ENCODE results near the gene SH3RF1. TPM values are rescaled to one million over a fixed set of nuclear protein-coding genes. Genes with fewer than 3 reads are reported as not detected.

SH3RF1 gene
- total RNA-seq, 1 experiment from 2014 or later, result 15.3 TPM

DNA sequence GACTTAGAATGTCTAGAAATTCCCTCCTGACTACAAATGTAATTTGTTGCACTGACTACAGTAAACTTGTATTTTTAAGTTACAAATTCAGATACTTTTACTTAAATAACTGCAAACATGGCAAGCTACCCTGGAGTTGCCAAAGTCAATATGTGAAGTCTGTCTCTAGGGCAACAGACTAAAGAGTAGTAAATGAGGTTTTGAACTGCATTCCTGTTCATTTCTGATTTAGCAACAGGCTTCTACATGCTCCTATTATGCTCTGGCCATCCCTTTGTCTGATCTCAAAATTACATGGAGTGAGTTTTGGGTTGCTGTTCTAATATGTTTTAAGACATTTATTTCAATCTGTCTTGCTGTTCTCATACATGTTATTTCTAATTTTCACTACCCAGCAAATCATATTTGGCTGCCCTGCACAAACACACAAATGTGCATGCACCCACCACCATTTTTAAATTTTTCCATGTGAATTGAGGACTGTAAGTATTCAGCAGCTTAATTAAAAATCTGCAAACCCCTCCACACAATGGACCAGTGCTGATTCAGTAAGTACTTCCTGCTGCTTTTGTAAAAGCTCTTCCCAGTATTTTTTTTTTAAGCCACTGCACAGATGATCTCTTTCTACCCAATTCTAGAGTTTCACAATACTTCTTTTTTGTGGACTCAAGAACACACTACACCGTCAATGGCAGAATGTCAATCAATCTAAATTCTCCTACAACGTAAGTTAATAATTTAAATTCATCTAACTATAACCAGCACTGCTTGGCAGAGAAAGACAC, 26.7 kb downstream of the SH3RF1 start:
- Mint-ChIP-seq H3K27ac (peak overlapping the region; percentile 61 to 96 (median 88); a peak in 6 of 7 replicates), H3K4me3 (peak overlapping the region in 1 of 2 experiments; percentile 56; a peak in 2 of 5 replicates), H3K27me3 (ENCODE audit: low read depth) (no peaks in the 10 kb centered on the region), H3K9me3 (peaks cover 0 to 4% of the 10 kb centered on the region in 2 experiments; a peak in 1 of 5 replicates), H3K4me1 (peaks cover 24 to 25% of the 10 kb centered on the region in 2 experiments), H3K36me3 (ENCODE audit: insufficient read depth in 1 of 3, low read depth in 3 of 3) (peaks cover 3 to 7% (median 5%) of the 10 kb centered on the region in 3 experiments; a peak in 5 of 7 replicates)
- peaks cover 3% of the 10 kb centered on the region for H3K79me1 ChIP-seq (ENCODE audit: insufficient read depth, low read depth, low read length, poor library complexity, severe bottlenecking)
- no peak overlapping the region for H3K23ac ChIP-seq (ENCODE audit: insufficient read length, low read depth, low read length)
- TF ChIP-seq, protein P1, sequence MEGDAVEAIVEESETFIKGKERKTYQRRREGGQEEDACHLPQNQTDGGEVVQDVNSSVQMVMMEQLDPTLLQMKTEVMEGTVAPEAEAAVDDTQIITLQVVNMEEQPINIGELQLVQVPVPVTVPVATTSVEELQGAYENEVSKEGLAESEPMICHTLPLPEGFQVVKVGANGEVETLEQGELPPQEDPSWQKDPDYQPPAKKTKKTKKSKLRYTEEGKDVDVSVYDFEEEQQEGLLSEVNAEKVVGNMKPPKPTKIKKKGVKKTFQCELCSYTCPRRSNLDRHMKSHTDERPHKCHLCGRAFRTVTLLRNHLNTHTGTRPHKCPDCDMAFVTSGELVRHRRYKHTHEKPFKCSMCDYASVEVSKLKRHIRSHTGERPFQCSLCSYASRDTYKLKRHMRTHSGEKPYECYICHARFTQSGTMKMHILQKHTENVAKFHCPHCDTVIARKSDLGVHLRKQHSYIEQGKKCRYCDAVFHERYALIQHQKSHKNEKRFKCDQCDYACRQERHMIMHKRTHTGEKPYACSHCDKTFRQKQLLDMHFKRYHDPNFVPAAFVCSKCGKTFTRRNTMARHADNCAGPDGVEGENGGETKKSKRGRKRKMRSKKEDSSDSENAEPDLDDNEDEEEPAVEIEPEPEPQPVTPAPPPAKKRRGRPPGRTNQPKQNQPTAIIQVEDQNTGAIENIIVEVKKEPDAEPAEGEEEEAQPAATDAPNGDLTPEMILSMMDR (conservative IDR thresholded peaks at IDR 0.05), result no peak
- H3K9me3 ChIP-seq (ENCODE audit: control insufficient read depth, low read depth, low read length), result no peaks in the 10 kb centered on the region
- no peak overlapping the region for H2BK20ac ChIP-seq (ENCODE audit: low read depth, low read length, poor library complexity, severe bottlenecking)
- H2BK120ac ChIP-seq (ENCODE audit: low read depth, low read length, poor library complexity, severe bottlenecking), result no peak overlapping the region
- H3K4me1 ChIP-seq (ENCODE audit: insufficient read depth, low read length), result peaks cover 7% of the 10 kb centered on the region; the same call in 1 of the 2 replicates
- no peak overlapping the region for H3K56ac ChIP-seq (ENCODE audit: insufficient read length, low read depth, low read length)
- no peak overlapping the region for H3T11ph ChIP-seq (ENCODE audit: low read length)
- DNase-seq, result no peak
- no peak overlapping the region for H3K14ac ChIP-seq (ENCODE audit: insufficient read depth, low read length)
- H3K79me2 ChIP-seq (ENCODE audit: insufficient read depth, low read length), result peaks cover 11% of the 10 kb centered on the region; the same call in 1 of the 2 replicates
- H4K91ac ChIP-seq (ENCODE audit: insufficient read length, low read depth, low read length), result no peak overlapping the region
- no peak overlapping the region for H2BK15ac ChIP-seq (ENCODE audit: low read depth, low read length)
- H3K27ac ChIP-seq (ENCODE audit: insufficient read length, low read depth, low read length), result peak overlapping the region; percentile 51
- H3K27me3 ChIP-seq (ENCODE audit: insufficient read depth, low read length), result no peaks in the 10 kb centered on the region
- no CpG with 5 or more reads among the region's 2 CpGs for WGBS (ENCODE audit: extremely low coverage, insufficient read length, low lambda C conversion rate)
- H3K9ac ChIP-seq (ENCODE audit: extremely low read depth, insufficient read length, low read length), result no peak overlapping the region
- no peak overlapping the region for H2BK12ac ChIP-seq (ENCODE audit: insufficient read length, low read depth, low read length)
- H3K4me2 ChIP-seq (ENCODE audit: insufficient read depth, insufficient read length, low read length), result no peak overlapping the region
- no peak overlapping the region for H3K4ac ChIP-seq (ENCODE audit: low read depth, low read length)
- H4K5ac ChIP-seq (ENCODE audit: insufficient read length, low read depth, low read length), result no peak overlapping the region
- H2BK5ac ChIP-seq (ENCODE audit: insufficient read length, low read length), result no peak overlapping the region
- H2AFZ ChIP-seq (ENCODE audit: low read length), result no peak overlapping the region
- no peaks in the 10 kb centered on the region for H4K20me1 ChIP-seq (ENCODE audit: control insufficient read depth, insufficient read depth, insufficient read length)
- H3K23me2 ChIP-seq (ENCODE audit: insufficient read length, low read depth, low read length, poor library complexity, severe bottlenecking), result no peaks in the 10 kb centered on the region
- no peak overlapping the region for H3K18ac ChIP-seq (ENCODE audit: insufficient read length, low read depth, low read length)
- H2AK5ac ChIP-seq (ENCODE audit: insufficient read length, low read length), result no peak overlapping the region
- no peak overlapping the region for H4K8ac ChIP-seq (replicated peaks; ENCODE audit: insufficient read length, low read depth, low read length)

Data from H9 (cell line).